HG03060 (cell line): ENCODE measurements around the gene COASY.
"Not testable (repeated sequence)": the region's sequence is repeated elsewhere in the genome, so short reads cannot be mapped to it uniquely, and the experiment has no call there.

Source experiments
- ATAC-seq: cut with Tn5 transposase; IDR thresholded peaks from one replicate; pipeline ENCODE4 v1.9.1; 2021; ENCODE audit warnings: low read depth, moderate number of reproducible peaks; ENCODE audit not compliant: unreplicated experiment

Gene COASY

DNA sequence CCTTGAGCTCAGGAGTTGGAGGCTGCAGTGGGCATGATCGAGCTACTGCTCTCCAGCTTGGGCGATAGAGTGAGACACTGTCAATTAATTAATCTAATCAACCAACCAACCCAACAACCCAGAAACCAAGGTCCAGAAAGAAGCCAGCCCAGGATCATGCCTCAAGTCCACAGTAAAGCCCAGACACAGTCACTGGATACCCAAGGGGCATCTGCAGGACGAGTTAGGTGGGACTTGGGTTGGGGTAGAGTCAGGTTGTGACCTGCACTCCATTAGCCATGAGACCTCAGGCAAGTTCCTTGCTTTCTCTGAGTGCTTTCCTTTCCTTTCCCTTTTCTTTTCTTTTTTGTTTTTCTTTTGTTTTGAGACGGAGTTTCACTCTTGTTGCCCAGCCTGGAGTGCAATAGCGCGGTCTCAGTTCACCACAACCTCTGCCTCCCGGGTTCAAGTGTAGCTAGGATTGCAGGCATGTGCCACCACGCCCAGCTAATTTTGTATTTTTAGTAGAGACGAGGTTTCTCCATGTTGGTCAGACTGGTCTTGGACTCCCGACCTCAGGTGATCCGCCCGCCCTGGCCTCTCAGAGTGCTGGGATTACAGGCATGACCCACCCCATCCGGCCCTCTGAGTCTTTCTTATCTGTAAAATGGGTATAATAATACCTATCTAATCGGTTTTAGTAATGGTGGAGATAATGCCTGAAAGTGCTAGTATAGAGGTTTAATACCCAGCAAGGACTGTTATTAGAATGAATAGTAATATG is 12.8 kb upstream of the COASY start:
- no peak for ATAC-seq

DNA sequence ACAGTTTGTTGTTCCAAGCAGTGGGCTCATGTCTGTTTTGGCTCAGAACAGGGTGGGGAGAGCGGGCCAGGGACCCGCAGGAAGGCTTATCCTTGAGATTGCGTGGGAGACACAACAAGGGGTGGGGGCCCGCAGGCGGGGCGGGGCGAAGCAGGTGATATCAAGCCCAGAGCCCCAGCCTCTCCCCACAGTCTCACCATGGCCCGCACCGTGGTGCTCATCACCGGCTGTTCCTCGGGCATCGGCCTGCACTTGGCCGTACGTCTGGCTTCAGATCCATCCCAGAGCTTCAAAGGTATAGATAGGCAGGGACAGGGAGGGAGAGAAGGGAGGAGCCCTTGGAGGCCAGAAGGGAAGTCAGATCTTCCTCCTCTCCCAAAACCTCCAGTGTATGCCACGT is 9.2 kb upstream of the COASY start, which contains the start of gene HSD17B1:
Gene HSD17B1 (plus strand): TSS at position 188 of the 400 bp plus-strand sequence. CDS start 11 bp downstream, at position 199.
- not testable (repeated sequence) for ATAC-seq

GRCh38 chr17:42553161-42553818 is 8.7 kb upstream of the COASY start:
- ATAC-seq: no peak

DNA sequence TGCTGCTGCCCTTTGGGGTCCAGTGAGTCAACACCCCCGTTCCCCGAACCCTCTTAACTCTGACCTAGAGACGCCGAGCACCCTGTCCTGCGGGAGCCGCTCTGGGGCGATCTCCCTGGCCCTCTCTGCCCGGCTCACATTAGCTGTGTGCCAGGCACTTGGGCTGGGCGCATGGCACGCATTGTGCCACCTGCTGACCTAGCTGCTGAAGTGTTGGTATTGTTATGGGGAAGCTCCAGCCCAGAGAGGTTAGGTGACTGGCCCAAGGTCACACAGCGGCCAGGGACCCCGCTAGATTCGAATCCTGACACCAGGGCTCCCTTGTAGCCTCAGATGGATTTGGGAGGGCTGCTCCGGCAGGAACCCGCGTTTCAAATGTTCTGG is 8.1 kb upstream of the COASY start:
- ATAC-seq: no peak

DNA sequence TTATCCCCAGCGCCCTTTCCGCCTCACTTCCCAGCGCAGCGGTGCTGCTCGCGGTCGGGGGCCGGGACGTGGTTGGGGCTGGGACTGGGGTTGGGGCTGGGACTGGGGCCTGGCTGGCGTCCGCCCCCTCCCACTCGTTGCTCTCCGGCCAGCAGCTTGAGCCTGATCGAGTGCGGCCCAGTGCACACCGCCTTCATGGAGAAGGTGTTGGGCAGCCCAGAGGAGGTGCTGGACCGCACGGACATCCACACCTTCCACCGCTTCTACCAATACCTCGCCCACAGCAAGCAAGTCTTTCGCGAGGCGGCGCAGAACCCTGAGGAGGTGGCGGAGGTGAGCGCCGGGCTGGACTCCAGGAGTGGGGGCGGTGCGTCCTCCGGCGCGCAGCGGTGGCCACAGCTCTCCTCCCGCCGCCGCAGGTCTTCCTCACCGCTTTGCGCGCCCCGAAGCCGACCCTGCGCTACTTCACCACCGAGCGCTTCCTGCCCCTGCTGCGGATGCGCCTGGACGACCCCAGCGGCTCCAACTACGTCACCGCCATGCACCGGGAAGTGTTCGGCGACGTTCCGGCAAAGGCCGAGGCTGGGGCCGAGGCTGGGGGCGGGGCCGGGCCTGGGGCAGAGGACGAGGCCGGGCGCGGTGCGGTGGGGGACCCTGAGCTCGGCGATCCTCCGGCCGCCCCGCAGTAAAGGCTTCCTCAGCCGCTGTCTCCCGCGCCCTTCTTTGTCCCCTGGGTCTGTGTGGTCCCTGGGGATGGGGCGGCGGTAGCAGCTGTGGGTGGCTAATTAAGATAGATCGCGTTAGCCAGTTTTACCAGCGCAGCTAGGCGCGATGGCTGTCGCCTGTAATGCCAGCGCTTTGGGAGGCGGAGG is 7.5 kb upstream of the COASY start:
- peak; percentile 48 for ATAC-seq

DNA sequence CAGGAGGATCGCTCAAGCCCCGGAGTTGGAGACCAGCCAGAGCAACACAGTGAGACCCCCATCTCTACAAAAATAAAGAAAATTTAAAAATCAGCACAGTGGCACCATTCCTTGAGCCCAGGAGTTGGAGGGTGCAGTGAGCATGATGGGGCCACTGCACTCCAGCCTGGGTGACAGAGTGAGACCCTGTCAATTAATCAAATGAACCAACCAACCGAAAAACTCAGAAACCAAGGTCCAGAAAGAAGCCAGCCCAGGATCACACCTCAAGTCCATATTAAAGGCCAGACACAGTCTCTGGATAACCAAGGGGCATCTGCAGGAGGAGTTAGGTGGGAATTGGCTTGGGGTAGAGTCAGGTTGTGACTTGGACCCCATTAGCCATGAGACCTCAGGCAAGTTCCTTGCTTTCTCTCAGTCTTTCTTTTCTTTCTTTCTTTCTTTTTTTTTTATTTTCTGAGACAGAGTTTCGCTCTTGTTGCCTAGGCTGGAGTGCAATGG is 6.8 kb upstream of the COASY start:
- no peak for ATAC-seq

- ATAC-seq: not testable (repeated sequence)
These were observed 5.9 kb upstream of the COASY start for GRCh38 chr17:42555961-42556617.

DNA sequence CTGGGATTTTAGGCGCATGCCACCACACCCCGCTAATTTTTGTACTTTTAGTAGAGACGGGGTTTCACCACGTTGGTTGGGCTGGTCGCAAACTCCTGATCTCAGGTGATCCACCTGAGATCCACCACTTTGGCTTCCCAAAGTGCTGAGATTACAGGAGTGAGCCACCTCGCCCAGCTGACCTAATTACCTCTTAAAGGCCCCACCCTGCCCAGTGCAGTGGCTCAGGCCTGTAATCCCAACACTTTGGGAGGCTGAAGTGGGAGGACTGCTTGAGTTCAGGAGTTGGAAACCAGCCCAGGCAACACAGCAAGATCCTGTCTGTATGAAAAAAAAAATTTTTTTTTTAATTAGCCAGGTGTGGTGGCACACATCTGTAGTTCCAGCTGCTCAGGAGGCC is 2.9 kb upstream of the COASY start:
- ATAC-seq: no peak

DNA sequence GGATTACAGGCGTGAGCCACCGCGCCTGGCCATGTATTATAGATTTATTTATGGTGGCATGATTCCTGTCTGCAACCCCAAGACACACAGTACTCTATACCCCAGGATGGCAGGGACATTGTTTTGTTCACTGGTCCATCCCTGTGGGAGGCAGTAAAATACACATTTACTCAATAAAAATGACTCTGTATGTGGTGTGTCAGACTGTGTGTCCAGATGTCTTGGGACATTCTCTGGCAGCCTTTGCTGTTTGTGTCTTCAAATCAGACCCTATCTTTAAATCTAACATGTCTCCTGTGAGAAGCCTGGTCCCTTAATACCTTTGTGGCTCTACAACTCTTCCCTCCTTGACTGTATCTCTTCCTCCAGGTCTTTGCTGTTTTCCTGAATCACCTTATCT is 1.7 kb upstream of the COASY start:
- no peak for ATAC-seq

DNA sequence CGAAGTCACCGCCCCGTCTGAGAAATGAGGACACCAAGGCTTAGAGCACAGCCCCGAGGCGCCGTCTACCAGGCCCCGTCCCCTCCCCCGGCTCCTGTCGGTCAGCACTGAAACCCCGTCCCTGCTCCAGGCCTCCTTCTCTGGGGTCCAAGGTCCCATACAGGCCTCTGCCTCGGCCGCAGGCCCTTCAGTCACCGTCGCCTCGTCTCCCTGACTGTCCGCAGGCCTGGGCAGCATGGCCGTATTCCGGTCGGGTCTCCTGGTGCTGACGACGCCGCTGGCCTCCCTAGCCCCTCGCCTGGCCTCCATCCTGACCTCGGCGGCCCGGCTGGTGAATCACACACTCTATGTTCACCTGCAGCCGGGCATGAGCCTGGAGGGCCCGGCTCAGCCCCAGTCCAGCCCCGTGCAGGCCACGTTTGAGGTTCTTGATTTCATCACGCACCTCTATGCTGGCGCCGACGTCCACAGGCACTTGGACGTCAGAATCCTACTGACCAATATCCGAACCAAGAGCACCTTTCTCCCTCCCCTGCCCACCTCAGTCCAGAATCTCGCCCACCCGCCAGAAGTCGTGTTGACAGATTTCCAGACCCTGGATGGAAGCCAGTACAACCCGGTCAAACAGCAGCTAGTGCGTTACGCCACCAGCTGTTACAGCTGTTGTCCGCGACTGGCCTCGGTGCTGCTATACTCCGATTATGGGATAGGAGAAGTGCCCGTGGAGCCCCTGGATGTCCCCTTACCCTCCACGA is 617 bp downstream of the COASY start:
- no peak for ATAC-seq

GRCh38 chr17:42563143-42563509 is 1.2 kb downstream of the COASY start:
- ATAC-seq: no peak

DNA sequence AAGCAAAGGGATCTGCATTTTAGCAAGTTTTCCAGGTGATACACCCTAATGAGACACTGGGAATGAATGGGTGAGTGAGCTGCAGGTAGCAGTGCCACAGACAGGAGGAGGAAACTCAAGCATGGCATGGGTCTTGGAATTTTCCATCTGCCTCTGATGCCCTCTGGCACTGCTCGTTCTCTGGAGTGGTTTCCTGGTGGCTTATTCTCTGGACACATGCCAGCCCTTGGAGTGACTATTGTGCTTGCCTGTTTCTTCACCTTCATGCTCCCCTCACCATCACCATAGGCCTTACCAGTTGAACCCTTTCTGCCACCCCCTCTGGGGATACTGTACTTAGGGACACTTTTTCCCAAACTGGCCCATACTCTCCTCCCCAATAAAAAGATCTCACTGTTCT is 1.6 kb downstream of the COASY start:
- no peak for ATAC-seq

DNA sequence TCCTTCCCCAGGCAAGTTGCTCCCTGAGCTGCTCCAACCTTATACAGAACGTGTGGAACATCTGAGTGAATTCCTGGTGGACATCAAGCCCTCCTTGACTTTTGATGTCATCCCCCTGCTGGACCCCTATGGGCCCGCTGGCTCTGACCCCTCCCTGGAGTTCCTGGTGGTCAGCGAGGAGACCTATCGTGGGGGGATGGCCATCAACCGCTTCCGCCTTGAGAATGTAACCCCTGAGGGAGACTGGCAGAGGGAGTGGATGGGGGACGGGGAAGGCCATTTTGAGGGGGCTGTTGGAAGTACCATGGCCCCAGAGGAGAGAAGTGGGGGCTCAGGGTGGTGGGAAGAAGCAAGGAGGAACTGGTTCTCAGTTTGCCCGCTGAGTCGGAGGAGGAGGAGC is 2.0 kb downstream of the COASY start:
- no peak for ATAC-seq

DNA sequence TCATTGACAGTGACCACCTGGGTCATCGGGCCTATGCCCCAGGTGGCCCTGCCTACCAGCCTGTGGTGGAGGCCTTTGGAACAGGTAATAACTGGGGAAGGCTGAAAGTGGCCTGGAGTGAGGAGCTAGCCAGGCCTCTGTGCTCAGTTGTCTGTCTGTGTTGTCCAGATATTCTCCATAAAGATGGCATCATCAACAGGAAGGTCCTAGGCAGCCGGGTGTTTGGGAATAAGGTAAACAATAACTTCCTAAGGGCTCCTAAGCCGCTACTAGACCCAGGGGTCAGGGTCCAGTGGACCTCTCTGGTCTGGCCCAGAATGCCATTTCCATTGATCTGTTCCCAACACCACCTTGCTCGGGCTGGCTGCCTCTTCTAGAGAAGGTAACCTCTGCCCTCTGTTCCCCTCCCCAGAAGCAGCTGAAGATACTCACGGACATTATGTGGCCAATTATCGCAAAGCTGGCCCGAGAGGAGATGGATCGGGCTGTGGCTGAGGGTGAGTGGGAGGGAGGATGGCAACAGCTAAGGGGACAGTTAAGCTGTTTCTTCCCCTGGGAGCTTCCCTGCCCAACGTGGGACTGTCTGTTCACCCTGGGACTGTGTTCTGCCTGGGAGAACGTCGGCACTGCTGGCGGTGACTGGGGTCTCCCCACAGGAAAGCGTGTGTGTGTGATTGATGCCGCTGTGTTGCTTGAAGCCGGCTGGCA is 3.0 kb downstream of the COASY start:
- ATAC-seq: no peak

DNA sequence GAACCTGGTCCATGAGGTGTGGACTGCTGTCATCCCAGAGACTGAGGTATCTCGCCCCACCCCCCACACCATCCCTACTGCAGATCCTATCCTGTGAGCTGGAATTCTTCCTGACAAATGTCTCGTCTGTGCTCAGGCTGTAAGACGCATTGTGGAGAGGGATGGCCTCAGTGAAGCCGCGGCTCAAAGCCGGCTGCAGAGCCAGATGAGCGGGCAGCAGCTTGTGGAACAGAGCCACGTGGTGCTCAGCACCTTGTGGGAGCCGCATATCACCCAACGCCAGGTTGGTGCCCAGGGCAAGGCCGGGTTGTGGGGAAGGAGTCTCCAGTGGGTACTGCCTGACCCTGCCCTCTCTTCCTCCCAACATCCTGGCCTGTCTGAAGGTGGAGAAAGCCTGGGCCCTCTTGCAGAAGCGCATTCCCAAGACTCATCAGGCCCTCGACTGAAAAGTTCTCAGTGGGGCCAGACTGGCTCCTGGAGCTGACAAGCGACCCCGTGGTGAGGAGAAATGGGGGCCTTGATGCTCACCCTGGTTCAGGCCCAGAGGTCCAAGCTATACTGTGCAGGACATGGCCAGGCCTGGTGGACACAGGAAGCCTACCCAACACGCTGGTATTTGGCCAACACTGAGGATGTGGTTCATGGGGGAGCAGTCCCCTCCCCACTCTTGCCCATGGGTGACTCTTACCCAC is 3.7 kb downstream of the COASY start:
- no peak for ATAC-seq

DNA sequence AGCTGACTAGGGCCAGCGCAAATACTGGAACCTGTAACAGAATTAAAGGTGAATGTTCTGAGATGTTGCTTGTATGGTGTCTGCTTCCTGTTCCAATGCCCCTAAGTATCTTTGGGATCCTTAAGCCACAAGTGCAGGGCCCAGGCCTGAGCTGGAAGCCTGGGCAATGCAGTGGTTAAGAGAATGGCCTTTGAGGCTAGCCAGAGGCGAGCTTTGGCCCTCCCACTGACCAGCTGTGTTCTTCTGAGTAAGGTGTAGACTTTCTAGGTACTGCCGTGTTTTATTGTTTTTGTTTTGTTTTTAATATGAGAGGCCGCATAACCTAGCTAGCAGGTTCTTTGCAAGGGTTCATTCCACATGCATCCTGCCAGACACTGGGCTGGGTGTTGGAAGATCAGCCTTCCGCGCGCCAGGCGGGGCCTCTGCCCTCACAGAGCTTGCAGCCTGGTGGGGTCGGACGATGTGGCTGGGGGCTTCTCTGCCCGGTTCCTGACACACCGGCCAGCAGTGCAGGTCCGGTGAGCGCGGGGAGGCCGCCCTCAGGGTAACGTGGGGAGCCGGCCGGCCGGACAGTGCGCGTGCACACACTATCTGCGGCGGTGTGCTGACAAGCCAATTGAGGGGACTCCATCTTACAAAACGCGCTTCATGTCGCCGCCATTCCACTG is 4.4 kb downstream of the COASY start:
- ATAC-seq: no peak

DNA sequence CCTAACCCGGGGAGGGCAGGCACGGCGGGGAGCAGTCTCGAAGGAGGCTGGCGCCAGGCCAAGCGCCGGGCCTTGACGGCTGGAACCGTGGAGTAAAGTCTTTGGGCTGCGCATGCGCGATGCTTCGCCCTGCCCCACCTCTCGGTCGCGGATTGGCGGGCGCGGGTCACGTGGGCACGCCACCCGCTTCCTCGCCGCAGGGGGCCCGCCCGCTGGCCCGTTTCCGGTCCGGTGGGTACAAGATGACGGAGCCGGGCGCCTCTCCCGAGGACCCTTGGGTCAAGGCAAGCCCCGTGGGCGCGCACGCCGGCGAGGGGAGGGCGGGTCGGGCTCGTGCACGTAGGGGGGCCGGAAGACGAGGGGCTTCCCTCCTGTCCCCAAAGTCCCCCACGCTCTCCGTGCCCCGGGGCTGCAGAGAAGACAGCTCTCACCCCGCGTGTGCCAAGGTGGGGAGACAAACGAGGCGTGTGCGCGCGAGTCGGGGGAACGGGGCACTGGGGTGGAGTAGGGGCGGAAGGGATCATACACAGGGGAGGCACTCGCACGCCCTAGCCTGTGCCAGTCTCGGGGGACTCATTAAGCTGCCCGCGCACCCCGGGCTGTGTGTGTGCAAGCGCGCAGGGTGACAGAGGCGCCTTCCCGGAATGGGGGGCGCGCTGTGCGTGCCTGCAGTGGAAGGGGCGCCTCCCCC is 5.1 kb downstream of the COASY start, which contains the start of gene MLX:
Gene MLX (plus strand): TSS at position 218 of the 691 bp plus-strand sequence. CDS start 25 bp downstream, at position 243.
- no peak for ATAC-seq
